ENCODE data around the gene HEMGN.

The HEMGN gene, protein sequence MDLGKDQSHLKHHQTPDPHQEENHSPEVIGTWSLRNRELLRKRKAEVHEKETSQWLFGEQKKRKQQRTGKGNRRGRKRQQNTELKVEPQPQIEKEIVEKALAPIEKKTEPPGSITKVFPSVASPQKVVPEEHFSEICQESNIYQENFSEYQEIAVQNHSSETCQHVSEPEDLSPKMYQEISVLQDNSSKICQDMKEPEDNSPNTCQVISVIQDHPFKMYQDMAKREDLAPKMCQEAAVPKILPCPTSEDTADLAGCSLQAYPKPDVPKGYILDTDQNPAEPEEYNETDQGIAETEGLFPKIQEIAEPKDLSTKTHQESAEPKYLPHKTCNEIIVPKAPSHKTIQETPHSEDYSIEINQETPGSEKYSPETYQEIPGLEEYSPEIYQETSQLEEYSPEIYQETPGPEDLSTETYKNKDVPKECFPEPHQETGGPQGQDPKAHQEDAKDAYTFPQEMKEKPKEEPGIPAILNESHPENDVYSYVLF

DNA sequence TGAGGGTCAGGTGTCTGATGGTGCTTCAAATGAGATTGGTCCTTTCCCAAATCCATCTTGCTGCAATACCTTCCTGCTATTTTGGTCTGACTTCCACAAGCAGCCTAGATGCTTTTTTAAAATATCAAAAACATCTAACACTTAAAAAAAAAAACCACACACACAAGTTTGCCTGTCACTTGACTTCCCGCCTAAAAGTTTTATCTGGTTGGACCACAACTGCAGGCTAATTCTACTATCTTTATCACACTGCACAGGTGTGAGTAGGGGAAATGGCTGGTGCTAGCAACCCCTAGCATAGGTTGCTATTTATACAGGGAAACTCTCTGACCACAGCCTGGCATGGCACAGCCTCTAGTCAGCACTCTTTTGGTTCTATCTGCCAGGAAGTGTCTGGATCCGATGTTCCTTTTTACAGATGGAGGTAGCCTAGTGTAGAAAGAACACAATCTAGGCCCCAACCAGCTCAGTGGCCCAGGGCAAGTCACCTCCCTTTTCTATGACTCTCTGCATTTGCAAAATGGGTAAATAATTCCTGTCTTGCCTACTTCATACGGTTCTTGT, at the start of gene HEMGN:
HEMGN (minus strand) TSS at position 92 of the 564 bp plus-strand sequence; CDS start at position 56, 36 bp downstream.
- TF ChIP-seq, protein P1, sequence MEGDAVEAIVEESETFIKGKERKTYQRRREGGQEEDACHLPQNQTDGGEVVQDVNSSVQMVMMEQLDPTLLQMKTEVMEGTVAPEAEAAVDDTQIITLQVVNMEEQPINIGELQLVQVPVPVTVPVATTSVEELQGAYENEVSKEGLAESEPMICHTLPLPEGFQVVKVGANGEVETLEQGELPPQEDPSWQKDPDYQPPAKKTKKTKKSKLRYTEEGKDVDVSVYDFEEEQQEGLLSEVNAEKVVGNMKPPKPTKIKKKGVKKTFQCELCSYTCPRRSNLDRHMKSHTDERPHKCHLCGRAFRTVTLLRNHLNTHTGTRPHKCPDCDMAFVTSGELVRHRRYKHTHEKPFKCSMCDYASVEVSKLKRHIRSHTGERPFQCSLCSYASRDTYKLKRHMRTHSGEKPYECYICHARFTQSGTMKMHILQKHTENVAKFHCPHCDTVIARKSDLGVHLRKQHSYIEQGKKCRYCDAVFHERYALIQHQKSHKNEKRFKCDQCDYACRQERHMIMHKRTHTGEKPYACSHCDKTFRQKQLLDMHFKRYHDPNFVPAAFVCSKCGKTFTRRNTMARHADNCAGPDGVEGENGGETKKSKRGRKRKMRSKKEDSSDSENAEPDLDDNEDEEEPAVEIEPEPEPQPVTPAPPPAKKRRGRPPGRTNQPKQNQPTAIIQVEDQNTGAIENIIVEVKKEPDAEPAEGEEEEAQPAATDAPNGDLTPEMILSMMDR (IDR thresholded peaks at IDR 0.05; ENCODE audit: borderline replicate concordance, insufficient read depth, low read depth, low read length), result no peak
- no peak within 1 kb of the TSS for H3K4me3 ChIP-seq (ENCODE audit: low read depth, low read length)

DNA sequence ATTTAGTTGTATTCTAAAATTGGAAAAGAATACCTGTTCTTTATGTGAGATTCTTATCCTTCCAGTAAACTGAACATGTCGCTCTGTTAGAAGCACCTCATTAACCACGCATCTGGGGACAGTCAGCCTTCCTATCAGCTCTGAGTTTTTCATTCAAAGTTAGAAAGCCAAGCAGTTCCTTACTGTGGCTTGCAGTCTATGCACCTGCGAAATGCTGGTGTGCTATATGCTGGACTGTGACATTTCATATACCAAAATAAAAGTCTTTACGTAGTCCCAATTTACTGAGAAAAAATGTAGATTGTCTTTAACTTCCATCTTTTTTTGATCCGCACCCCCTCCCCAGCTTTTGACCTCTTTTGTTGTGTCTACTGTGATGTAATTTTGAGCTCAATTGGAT, 49.5 kb upstream of the HEMGN start:
- H3K4me3 ChIP-seq (ENCODE audit: low read depth, low read length), result no peak overlapping the region
- TF ChIP-seq, protein P1 (IDR thresholded peaks at IDR 0.05; ENCODE audit: borderline replicate concordance, insufficient read depth, low read depth, low read length), result no peak

DNA sequence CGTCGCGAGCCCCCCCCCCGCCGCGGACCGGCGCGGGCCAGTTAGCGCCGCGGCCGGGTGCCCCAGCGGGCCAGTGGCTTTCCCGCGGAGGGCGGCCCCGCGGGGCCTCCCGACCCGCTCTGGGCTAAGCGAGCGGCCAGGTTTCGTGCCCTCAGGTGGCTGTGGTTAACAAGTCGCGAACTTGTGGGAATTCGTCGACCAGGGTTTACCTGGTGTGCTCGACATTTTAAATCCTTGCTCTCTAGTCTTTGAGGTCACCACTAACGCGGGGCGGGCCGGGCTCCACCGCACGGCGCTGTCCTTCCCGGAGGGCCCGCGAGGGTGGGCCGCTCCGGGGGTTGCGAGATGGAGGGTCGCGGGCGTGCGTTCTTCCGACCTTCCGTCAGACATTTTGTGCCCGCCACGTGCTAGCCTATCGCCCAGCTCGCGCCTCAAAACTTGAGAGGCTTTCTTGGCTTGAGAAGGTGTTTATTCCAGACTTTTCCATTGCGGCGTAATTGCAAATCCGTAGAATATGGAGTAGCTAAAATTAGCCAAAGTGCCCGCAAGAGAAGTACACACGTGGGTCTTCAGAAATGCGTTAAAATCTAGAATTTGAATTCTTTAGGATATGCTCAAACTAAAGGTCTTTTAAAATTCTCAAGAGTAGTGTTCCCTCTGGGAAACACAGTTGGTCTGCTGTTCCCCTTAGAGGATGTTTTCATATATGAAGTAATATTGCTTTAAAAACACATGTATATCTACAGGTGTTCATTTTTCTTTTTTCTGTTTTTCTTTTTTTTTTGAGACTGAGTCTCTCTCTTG, 47.3 kb upstream of the HEMGN start:
- peak overlapping the region; percentile 71 for H3K4me3 ChIP-seq (ENCODE audit: low read depth, low read length)
- TF ChIP-seq, protein P1 (IDR thresholded peaks at IDR 0.05; ENCODE audit: borderline replicate concordance, insufficient read depth, low read depth, low read length), result no peak

DNA sequence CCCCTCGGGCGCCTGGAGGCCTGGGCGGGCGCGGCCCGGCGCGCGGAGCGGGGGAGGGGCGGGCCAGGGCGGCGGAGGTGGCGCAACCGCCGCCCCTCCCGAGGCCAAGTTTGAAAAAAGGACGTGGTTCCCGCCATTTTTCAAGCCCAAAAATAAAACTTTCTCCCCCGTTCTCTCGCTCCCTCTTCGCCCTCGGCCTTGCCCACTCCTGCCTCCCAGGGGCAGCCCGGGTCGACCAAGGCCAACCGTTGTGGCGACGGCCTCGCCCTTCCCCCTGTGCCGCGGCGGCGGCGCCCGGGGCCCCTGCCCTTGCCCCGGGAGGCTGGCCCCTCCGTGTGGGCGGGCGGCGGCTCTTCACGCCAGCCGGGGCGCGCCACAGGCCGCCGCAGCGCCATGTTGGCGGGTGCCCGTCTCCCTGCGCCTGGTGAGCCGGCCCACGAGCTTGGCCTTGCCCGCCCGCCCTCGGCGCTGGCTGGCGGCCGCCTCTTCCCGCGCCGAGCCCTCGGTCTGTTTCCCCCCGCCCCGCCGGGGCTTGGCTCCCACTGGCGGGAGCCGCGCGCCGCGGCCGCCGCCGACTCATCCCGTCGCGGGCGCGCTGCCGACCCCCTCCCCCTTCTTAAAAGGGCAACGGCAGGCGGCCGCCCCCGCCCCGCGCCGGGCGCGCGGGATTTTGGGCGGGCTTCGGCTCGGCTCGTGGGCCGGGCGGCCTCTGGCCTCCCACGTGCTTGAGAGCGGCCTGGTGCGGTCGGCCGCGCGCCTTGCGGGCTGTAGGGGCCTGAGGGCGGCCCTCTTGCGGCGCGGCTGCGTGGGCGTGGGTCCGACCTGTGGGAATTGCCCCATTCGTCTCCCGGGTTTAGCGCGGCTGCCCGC, 46.5 kb upstream of the HEMGN start:
- TF ChIP-seq, protein P1 (IDR thresholded peaks at IDR 0.05; ENCODE audit: borderline replicate concordance, insufficient read depth, low read depth, low read length), result no peak
- peak overlapping the region; percentile 71 for H3K4me3 ChIP-seq (ENCODE audit: low read depth, low read length)

DNA sequence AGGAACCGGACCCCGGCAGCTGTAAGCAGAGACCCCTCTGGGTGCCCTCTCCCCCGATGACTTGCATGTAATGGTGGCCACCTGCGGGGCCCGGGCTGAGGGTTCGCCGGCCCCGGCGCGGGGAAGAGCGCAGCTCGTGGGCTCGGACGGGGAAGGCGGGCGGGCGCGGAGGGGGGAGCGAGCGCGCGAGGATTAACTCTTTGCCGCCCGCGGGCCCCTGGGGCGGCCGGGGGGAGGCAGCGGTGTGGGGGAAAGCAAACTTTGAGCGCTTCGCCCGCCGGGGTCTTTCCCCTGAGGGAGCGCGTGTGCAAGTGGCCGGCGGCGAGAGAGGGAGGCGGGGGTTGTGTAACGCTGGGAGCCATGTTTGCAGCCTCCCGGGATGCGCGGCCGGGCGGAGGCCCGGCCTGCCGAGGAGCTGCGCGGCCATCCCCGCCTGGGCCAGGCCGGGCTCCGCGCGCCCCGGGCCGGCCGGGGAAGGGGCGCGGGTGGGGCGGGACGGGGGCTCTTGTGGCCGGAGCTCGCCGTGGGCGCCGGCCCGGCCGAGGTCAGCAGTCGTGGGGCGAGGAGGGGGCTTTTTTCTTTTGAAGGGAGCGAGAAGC, 45.7 kb upstream of the HEMGN start:
- TF ChIP-seq, protein P1 (IDR thresholded peaks at IDR 0.05; ENCODE audit: borderline replicate concordance, insufficient read depth, low read depth, low read length), result no peak
- H3K4me3 ChIP-seq (ENCODE audit: low read depth, low read length), result peak overlapping the region; percentile 71

All from GM12875 (cell line).